GM08714 (cell line): ENCODE results near the gene CX3CL1.
"Not testable (repeated sequence)": the region's sequence is repeated elsewhere in the genome, so short reads cannot be mapped to it uniquely, and the experiment has no call there.

Experiments used
- H3K4me3 ChIP-seq: fragments of 200-500 bp; sonication (Bioruptor generic); 2 replicates; pipeline ENCODE4 v1.5.1; 2014; ENCODE audit warnings: mild to moderate bottlenecking, low read length, inconsistent platforms
- ZNF274 ChIP-seq: IDR thresholded peaks from 2 replicates; pipeline ENCODE4 v1.6.1; 2012; ENCODE audit warnings: mild to moderate bottlenecking, low read depth, low read length

Gene CX3CL1

DNA sequence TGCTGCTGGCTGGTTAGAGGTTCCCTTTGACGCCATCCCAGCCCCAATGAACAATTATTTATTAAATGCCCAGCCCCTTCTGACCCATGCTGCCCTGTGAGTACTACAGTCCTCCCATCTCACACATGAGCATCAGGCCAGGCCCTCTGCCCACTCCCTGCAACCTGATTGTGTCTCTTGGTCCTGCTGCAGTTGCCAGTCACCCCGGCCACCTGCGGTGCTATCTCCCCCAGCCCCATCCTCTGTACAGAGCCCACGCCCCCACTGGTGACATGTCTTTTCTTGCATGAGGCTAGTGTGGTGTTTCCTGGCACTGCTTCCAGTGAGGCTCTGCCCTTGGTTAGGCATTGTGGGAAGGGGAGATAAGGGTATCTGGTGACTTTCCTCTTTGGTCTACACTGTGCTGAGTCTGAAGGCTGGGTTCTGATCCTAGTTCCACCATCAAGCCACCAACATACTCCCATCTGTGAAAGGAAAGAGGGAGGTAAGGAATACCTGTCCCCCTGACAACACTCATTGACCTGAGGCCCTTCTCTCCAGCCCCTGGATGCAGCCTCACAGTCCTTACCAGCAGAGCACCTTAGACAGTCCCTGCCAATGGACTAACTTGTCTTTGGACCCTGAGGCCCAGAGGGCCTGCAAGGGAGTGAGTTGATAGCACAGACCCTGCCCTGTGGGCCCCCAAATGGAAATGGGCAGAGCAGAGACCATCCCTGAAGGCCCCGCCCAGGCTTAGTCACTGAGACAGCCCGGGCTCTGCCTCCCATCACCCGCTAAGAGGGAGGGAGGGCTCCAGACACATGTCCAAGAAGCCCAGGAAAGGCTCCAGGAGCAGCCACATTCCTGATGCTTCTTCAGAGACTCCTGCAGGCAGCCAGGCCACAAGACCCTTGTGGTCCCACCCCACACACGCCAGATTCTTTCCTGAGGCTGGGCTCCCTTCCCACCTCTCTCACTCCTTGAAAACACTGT lies 11.3 kb downstream of the CX3CL1 start:
- H3K4me3 ChIP-seq: no peak overlapping the region
- no peak for TF ChIP-seq ZNF274

DNA sequence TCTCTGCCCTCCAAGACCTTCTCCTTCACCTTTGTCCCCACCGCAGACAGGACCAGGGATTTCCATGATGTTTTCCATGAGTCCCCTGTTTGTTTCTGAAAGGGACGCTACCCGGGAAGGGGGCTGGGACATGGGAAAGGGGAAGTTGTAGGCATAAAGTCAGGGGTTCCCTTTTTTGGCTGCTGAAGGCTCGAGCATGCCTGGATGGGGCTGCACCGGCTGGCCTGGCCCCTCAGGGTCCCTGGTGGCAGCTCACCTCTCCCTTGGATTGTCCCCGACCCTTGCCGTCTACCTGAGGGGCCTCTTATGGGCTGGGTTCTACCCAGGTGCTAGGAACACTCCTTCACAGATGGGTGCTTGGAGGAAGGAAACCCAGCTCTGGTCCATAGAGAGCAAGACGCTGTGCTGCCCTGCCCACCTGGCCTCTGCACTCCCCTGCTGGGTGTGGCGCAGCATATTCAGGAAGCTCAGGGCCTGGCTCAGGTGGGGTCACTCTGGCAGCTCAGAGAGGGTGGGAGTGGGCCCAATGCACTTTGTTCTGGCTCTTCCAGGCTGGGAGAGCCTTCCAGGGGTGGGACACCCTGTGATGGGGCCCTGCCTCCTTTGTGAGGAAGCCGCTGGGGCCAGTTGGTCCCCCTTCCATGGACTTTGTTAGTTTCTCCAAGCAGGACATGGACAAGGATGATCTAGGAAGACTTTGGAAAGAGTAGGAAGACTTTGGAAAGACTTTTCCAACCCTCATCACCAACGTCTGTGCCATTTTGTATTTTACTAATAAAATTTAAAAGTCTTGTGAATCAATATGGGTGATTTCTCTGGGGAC lies 12.2 kb downstream of the CX3CL1 start:
- no peak for TF ChIP-seq ZNF274
- no peak overlapping the region for H3K4me3 ChIP-seq

DNA sequence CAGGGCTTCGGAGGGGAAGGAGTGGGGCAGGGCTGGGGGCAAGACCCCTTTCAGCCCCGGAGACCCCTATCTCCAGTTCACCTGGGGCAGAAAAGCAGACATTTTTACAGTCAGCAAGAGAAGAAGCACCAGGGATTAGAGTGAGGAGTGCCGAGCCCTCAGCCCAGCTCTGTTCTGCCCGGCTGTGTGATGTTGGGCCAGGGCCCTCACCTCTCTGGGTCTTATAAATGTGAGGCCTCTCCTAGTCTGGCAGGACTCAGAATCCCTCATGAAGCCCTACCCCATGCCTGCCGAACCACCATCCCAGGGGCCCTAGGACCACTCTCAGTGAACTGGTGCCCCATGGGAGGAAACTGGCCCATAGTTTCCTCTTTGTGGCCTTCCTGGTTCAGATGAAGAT lies 12.8 kb downstream of the CX3CL1 start:
- no peak overlapping the region for H3K4me3 ChIP-seq
- no peak for TF ChIP-seq ZNF274

DNA sequence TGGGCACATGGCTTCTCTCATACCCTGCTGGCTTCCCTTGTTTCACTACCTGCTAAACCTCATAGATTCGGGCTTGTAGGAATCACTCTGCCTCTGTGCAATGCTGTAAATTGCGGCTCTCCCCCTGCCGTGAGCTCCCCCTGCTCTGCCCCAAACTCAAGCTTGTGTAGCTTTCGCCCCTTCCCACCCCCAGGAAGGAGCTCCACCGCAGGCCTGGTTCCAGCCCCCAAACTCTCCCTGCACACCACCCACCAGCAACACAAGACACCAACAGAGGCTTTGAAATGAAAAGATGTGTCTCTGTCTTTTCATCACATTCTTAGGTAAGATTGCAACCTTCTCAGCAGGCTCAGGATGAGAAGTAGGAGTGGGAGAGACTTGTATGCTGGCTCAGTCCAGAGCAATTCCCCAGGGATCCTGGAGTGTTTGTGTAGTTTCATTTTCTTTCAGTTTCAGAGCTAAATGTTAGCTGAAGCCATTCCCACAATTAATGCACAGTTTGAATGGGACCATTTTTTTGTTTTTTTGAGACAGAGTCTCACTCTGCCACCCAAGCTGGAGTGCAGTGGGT lies 14.2 kb downstream of the CX3CL1 start:
- no peak overlapping the region for H3K4me3 ChIP-seq
- TF ChIP-seq ZNF274: no peak

DNA sequence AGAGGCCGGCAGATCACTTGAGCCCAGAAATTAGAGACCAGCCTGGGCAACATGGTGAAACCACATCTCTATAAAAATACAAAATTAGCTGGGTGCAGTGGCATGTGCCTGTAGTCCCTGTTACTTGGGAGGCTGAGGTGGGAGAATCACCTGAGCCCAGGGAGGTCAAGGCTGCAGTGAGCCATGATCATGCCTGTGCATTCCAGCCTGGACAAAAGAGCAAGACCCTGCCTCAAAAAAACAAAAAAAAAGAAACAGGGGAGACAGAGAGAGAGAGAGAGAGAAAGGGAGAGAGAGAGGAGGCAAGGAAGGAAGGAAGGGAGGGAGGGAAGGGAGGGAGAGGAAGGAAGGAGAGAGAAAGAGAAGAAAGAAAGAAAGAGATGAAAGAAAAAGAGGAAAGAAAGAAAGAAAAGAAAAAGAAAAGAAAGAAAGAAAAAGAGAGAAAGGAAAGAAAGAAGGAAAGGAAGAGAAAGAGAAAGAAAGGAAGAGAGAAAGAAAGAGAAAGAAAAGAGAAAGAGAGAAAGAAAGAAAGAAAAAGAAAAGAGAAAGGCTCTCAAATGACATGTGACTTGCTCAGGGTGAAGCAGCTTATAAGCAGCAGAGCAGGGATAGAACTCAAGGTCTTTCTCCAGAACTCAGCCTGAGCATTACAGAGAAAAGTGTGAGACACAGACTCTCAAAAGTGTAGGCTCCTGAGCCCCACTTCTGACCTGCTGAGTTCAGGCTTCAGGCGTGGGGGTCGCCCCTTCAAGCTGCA lies 15.5 kb downstream of the CX3CL1 start:
- no peak overlapping the region for H3K4me3 ChIP-seq
- no peak for TF ChIP-seq ZNF274

DNA sequence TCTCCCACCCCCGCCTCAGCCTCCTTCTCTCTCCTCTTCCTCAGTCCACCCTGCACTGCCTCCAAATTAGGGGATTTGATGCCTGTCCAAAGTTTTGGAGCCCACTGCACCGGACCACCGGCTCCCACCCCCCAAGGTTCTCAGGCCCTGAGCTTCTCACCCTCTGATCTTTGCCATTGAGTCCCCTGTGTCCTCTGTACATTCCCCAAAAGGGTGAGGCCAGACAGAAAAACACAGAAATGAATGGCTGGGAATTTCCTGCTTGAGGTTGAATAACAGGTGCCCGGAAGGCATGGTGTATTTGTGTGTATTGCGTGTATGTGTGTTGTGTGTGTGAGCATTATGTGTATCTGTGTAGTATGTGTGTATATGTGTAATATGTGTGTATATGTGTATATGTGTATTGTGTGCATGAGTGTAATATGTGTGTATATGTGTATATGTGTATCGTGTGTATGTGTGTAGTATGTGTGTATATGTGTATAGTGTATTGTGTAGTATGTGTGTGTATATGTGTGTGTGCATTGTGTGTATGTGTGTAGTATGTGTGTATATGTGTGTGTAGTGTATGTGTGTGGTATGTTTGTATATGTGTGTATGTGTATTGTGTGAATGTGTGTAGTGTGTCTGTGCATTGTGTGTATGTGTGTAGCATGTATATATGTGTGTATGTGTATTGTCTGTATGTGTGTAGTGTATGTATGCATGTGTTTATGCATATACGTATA lies 16.2 kb downstream of the CX3CL1 start:
- no peak overlapping the region for H3K4me3 ChIP-seq
- no peak for TF ChIP-seq ZNF274

DNA sequence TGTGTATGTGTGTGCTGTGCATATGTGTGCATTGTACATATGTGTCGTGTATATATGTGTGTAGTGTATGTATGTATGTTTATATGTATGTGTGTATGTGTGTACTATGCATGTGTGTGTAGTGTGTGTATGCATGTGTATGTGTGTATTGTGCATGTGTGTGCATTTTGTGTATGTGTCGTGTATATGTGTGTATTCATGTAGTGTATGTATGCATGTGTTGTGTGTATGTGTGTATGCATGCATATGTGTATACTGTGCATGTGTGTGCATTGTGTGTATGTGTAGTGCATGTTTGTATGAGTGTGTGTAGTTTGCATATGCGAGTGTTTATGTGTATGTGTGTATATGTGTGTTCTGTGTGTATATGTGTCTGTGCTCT lies 16.8 kb downstream of the CX3CL1 start:
- H3K4me3 ChIP-seq: no peak overlapping the region
- no peak for TF ChIP-seq ZNF274

DNA sequence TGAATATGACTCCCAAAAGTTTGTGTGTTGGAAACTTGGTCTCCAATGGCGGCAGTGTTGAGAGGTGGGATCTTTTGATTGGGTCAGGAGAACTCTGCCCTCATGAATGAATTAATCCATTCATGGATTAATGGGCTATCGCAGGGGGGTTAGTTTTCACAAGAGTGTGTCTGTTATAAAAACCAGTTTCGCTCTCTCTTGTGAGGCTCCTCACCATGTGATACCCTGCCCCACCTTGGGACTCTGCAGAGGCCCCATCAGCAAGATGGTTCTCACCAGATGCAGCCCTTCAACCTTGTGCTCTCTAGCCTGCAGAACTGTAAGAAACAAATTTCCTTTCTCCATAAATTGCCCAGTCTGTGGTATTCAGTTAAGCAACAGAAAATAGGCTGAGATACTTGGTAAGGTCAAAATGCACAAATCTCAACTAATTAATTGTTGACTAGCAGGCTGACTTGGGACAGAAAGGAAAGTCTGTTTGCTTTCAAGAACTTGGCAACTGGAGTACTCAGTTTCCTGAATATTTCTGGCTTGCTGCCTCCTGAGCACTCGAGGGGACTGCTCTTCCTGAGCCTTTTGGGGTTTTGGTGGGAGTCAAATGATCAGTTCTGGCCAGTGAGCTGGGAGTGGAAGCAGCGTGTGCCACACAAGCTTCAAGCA lies 18.5 kb downstream of the CX3CL1 start:
- TF ChIP-seq ZNF274: no peak
- H3K4me3 ChIP-seq: no peak overlapping the region

DNA sequence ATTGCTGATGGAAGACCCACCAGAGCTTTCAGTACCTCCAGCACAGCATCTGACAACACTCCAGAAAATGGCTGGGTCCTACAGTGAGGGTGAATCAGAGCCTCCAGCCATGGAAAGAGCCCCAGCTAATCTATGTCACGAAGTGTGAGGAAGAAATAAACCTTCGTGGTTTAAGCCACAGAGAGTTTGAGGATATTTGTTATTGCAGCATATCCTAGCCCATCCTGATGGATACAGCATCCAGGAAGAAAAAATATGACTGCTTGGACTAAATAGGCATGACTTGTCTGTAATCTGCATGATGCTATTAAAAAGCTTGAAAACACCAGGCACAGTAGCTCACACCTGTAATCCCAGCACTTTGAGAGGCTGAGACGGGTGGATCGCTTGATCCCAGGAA lies 19.0 kb downstream of the CX3CL1 start:
- H3K4me3 ChIP-seq: no peak overlapping the region

DNA sequence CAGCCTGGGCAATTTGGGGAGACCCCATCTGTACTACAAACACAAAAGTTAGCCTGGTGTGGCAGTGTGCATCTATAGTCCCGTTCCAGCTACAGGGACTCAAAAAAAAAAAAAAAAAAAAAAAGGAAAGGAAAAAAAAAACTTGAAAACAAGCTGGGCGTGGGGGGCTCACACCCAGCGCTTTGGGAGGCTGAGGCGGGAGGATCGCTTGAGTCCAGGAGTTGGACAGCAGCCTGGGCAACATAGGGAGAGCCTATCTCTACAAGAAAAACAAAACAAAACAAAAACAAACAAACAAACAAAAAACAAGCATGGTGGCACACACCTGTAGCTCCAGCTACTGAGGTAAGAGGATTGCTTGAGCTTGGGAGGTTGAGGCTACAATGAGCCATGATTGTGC lies 19.4 kb downstream of the CX3CL1 start:
- H3K4me3 ChIP-seq: no peak overlapping the region
- no peak for TF ChIP-seq ZNF274

More for the DNA sequence above, 19.0 kb downstream of the CX3CL1 start:
- no peak for TF ChIP-seq ZNF274

DNA sequence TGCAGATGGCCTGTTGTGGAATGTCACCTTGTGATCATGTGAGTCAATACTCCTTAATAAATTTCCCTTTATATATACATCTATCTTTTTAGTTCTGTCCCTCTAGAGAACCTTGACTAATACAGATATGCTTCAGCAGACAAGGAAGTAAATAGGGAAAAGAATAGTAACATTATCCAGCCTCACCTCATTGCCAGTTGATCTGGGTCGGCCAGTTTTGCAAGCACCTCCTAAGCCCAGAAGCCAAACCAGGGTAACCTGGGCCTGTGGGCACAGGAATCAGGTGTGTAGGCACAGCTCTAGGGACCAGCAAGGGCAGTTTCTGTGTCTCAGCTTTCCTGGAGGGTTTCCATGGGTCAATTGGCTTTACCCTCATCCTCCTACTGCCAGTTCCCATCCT lies 20.4 kb downstream of the CX3CL1 start:
- no peak for TF ChIP-seq ZNF274
- no peak overlapping the region for H3K4me3 ChIP-seq

DNA sequence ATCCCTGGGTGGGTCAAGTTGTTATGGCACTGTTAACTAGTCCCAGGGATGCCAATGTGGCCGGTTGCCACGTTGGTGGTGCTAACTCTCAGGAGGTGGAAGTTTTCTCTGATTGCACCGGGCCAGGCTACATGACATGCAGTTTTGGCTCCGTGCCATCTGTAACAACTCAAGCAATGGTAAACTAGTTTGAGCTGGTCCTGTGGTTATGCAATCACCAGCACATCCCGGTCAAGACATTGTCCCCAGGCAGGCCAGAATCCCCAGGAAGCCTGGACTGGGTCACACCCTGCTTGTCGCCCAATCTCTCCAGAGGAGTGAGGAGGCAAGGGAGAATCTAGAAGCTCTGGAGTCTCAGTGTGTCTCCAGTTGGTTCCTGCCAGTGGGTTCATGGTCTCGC lies 22.2 kb downstream of the CX3CL1 start:
- no peak overlapping the region for H3K4me3 ChIP-seq
- no peak for TF ChIP-seq ZNF274

DNA sequence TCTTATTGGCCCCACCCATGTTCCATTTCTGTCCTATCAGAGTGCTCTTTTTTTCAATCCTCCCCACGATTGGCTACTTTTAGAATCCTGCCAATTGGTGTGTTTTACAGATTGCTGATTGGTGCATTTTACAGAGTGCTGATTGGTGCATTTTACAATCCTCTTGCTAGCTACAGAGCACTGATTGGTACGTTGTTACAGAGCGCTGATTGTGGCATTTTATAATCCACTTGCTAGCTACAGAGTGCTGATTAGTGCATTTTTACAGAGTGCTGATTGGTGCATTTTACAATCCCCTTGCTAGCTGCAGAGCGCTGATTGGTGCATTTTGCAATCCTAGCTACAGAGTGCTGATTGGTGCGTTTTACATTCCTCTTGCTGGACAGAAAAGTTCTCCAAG lies 22.7 kb downstream of the CX3CL1 start:
- no peak for TF ChIP-seq ZNF274

DNA sequence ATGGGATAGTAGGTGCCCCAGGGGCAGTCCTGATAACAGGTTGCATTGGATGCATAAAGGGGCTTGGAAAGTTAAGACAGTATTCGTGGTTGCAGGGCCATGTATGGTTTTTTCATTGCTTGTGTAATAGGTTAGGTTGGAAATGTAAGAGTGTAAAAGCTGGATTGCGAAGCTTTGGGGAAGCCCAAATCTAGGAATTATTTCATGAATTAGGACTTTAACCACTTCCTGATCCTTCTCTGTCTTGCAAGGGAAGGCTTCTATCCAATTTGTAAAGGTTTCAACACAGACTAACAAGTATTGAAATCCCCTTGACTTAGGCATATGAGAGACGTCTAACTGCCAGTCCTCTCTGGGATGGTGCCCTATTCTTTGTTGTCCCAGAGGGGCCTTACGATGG lies 24.5 kb downstream of the CX3CL1 start:
- no peak for TF ChIP-seq ZNF274
- no peak overlapping the region for H3K4me3 ChIP-seq

More for the DNA sequence above, 22.7 kb downstream of the CX3CL1 start:
- H3K4me3 ChIP-seq: no peak overlapping the region

DNA sequence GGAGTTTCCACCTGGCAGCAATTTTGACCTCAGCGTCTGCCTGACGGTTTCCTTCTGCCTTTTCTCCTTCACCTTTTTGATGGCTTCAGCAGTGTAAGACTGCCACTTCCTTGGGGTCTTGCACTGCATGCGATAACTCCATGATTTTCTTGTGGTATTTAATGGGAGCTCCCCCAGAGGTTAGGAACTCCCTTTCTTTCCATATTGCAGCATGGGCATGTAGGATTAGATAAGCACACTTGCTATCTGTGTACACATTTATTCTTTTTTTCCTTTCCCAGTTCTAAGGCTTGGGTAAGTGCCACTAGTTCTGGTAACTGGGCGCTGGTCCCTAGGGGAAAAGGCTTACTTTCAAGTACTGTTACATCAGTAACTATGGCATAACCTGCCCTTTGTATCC lies 25.2 kb downstream of the CX3CL1 start:
- H3K4me3 ChIP-seq: not testable (repeated sequence)
